Spleen (tissue), 11 donors: ENCODE results near the gene GALNTL6. TPM values are rescaled to one million over a fixed set of nuclear protein-coding genes. Genes with fewer than 3 reads are reported as not detected.

Experiments used
- DNase-seq: peaks from one replicate; pipeline ENCODE4 v3.0.0-alpha.2; 2020
- H3K27ac ChIP-seq, 8 donors: fragments of 200-600 bp; sonication (generic) in 7 of 8; 1 replicate in 4 of 8; 2 replicates in 4 of 8; pipeline versions ENCODE4 v1.5.0 to v1.8.0; 2016 to 2021; ENCODE audit warnings: inconsistent platforms in 4 of 8, mild to moderate bottlenecking in 4 of 8, moderate library complexity in 1 of 8
- H3K27me3 ChIP-seq, 7 donors: fragments of 200-600 bp; sonication (generic) in 6 of 7; replicated peaks in 1 of 7; 1 replicate in 4 of 7; 2 replicates in 3 of 7; pipeline versions ENCODE4 v1.5.0 to v1.8.0; 2016 to 2021; ENCODE audit warnings: inconsistent platforms in 3 of 7, mild to moderate bottlenecking in 1 of 7
- H3K36me3 ChIP-seq, 6 donors: fragments of 200-600 bp; sonication (generic) in 5 of 6; 1 replicate in 4 of 6; 2 replicates in 2 of 6; pipeline versions ENCODE4 v1.5.0 to v1.8.0; 2016 to 2021; ENCODE audit warnings: inconsistent platforms in 2 of 6
- H3K4me1 ChIP-seq, 6 donors: fragments of 200-600 bp; sonication (generic) in 5 of 6; 1 replicate in 3 of 6; 2 replicates in 3 of 6; pipeline versions ENCODE4 v1.5.0 to v1.8.0; 2016 to 2021; ENCODE audit warnings: inconsistent platforms in 3 of 6
- H3K4me3 ChIP-seq, 8 donors: fragments of 200-600 bp; sonication (generic) in 7 of 8; 1 replicate in 4 of 8; 2 replicates in 4 of 8; pipeline versions ENCODE4 v1.5.0 to v1.8.0; 2016 to 2021; ENCODE audit warnings: inconsistent platforms in 4 of 8, mild to moderate bottlenecking in 4 of 8, moderate library complexity in 2 of 8
- H3K9me3 ChIP-seq, 8 donors: fragments of 200-600 bp; sonication (generic) in 7 of 8; 1 replicate in 4 of 8; 2 replicates in 4 of 8; pipeline versions ENCODE4 v1.5.0 to v1.8.0; 2016 to 2021; ENCODE audit warnings: inconsistent platforms in 4 of 8
- CTCF ChIP-seq, 11 experiments: fragments of 200-600 bp in 7 of 11; fragments of 450-650 bp in 4 of 11; sonication (generic) in 4 of 11; IDR thresholded peaks in 8 of 11; conservative IDR thresholded peaks in 3 of 11; 1 replicate in 7 of 11; 2 replicates in 4 of 11; pipeline versions ENCODE4 v1.4.0 to v1.8.0; 2016 to 2021; ENCODE audit warnings: antibody characterized with exemption in 11 of 11, inconsistent platforms in 4 of 11, mild to moderate bottlenecking in 1 of 11
- POLR2A ChIP-seq, 3 donors: fragments of 450-650 bp; IDR thresholded peaks; one replicate each; pipeline ENCODE4 v1.5.1; 2017; ENCODE audit warnings: antibody characterized with exemption in 3 of 3, mild to moderate bottlenecking in 1 of 3
- POLR2AphosphoS5 ChIP-seq, 3 donors: sonication (generic); formaldehyde crosslinking; IDR thresholded peaks; one replicate each; pipeline ENCODE4 v1.5.1; 2017; ENCODE audit warnings: antibody characterized with exemption in 3 of 3
- WGBS, 5 donors: extraction: QIAGEN DNeasy Blood & Tissue Kit in 3 of 5; methylation state at CpG; one replicate each; pipeline versions ENCODE4 v1.1.5 to v1.1.7; 2013 to 2018; 5-methylcytosine and 5-hydroxymethylcytosine counted together
- intact Hi-C: fragments of 100-400 bp; cut with DNase I; formaldehyde crosslinking; loops from one replicate; pipeline ENCODE4 v1.15.0; 2023; ENCODE audit warnings: low total_unique reads
- polyA plus RNA-seq, 3 donors: library from polyadenylated mRNA; stranded (reverse); fragments of 200-250 nt; gene quantifications; one replicate each; pipeline ENCODE4 v1.2.1, GENCODE V29; 2013
- total RNA-seq, 7 donors: library from RNA; depleted of rRNA in 3 of 7; stranded (reverse); fragments of >200 nt in 3 of 7; fragmentation: NEBNext Ultra II Directional in 4 of 7; extraction: Animal tissue kit (Norgen Biotek cat#: 25700) in 4 of 7; gene quantifications; one replicate each; pipeline versions ENCODE4 v1.1.0 to v1.2.1, GENCODE V29; 2016 to 2021
- donor health status: healthy with polysubstance abuse.
- donor health status: DM: no; HTN: no; CAD: no; lungs with moderate emphysema.
- donor health status: DM: no; HTN: no; CAD: no.
- donor health status: Bipolar disorder and iron deficiency.
- donor health status: healthy.
- donor health status: DM: no; HTN: no; CAD: no.
- donor health status: DM: yes; HTN: yes; CAD: no.

The GALNTL6 gene
- total and polyA plus RNA-seq, 10 donors: 3.2 to 12.5 (median 7.1) TPM

- Histone ChIP-seq H3K4me3 (no peak overlapping the region), H3K36me3 (no peaks in the 10 kb centered on the region), H3K27me3 (no peaks in the 10 kb centered on the region), H3K9me3 (no peaks in the 10 kb centered on the region), H3K4me1 (no peaks in the 10 kb centered on the region), H3K27ac (no peak overlapping the region)
- TF ChIP-seq POLR2A (IDR thresholded peaks at IDR 0.05): no peak
- no peak for TF ChIP-seq POLR2AphosphoS5 (IDR thresholded peaks at IDR 0.05)
- no peak for TF ChIP-seq CTCF (IDR thresholded peaks at IDR 0.05 in 8 of 11, conservative IDR thresholded peaks at IDR 0.05 in 3 of 11)
- WGBS, 5 donors: 0 to 34% (median 6%) methylated on average over 1 of the region's 1 CpG
- intact Hi-C loops: no loop called here
- DNase-seq: no peak
Measured at GRCh38 chr4:172851534-172851933, 1038.3 kb downstream of the GALNTL6 start.

GRCh38 chr4:172857026-172857425 lies 1043.8 kb downstream of the GALNTL6 start:
- no peak for TF ChIP-seq POLR2AphosphoS5 (IDR thresholded peaks at IDR 0.05)
- no peak for TF ChIP-seq CTCF (IDR thresholded peaks at IDR 0.05 in 8 of 11, conservative IDR thresholded peaks at IDR 0.05 in 3 of 11)
- TF ChIP-seq POLR2A (IDR thresholded peaks at IDR 0.05): no peak
- no peaks in the 10 kb centered on the region for H3K27me3 ChIP-seq
- intact Hi-C loops: no loop called here
- 82 to 93% (median 88%) methylated on average over 5 of the region's 5 CpGs for WGBS, 5 donors
- no peaks in the 10 kb centered on the region for H3K4me1 ChIP-seq
- DNase-seq: no peak
- no peak overlapping the region for H3K27ac ChIP-seq
- no peaks in the 10 kb centered on the region for H3K36me3 ChIP-seq
- no peak overlapping the region for H3K4me3 ChIP-seq
- peaks cover 0 to under 1% (median 0%) of the 10 kb centered on the region in 8 donors for H3K9me3 ChIP-seq

GRCh38 chr4:172858731-172859230 lies 1045.6 kb downstream of the GALNTL6 start:
- intact Hi-C loops: no loop called here
- Histone ChIP-seq H3K27me3 (no peaks in the 10 kb centered on the region), H3K36me3 (no peaks in the 10 kb centered on the region), H3K9me3 (peaks cover 0 to 16% (median 2%) of the 10 kb centered on the region in 8 donors), H3K4me1 (no peaks in the 10 kb centered on the region), H3K27ac (no peak overlapping the region), H3K4me3 (no peak overlapping the region)
- TF ChIP-seq CTCF (IDR thresholded peaks at IDR 0.05 in 8 of 11, conservative IDR thresholded peaks at IDR 0.05 in 3 of 11): no peak
- no peak for TF ChIP-seq POLR2A (IDR thresholded peaks at IDR 0.05)
- no peak for TF ChIP-seq POLR2AphosphoS5 (IDR thresholded peaks at IDR 0.05)
- 60 to 77% (median 70%) methylated on average over 3 of the region's 3 CpGs for WGBS, 5 donors
- DNase-seq: no peak

GRCh38 chr4:172865103-172865502 lies 1051.9 kb downstream of the GALNTL6 start:
- DNase-seq: no peak
- WGBS, 5 donors: 55 to 78% (median 76%) methylated on average over 2 of the region's 2 CpGs
- Histone ChIP-seq H3K36me3 (no peaks in the 10 kb centered on the region), H3K4me3 (no peak overlapping the region), H3K4me1 (no peaks in the 10 kb centered on the region), H3K27ac (no peak overlapping the region), H3K27me3 (no peaks in the 10 kb centered on the region), H3K9me3 (peaks cover 0 to 16% (median 2%) of the 10 kb centered on the region in 8 donors)
- intact Hi-C loops: no loop called here
- TF ChIP-seq POLR2A (IDR thresholded peaks at IDR 0.05) (no peak), CTCF (IDR thresholded peaks at IDR 0.05 in 8 of 11, conservative IDR thresholded peaks at IDR 0.05 in 3 of 11) (no peak), POLR2AphosphoS5 (IDR thresholded peaks at IDR 0.05) (no peak)
